Inferior parietal cortex (tissue), 1 donor: ENCODE data around the gene TRMU.

Experiments
- DNase-seq: peaks from one replicate; pipeline ENCODE4 v3.0.0-alpha.2; 2016; ENCODE audit errors: extremely low spot score

Gene TRMU

GRCh38 chr22:46369716-46370583, 34.4 kb downstream of the TRMU start:
- no peak for DNase-seq

- no peak for DNase-seq
Observed at GRCh38 chr22:46370584-46371291, 35.2 kb downstream of the TRMU start.

- no peak for DNase-seq
Observed at GRCh38 chr22:46371623-46372226, 36.2 kb downstream of the TRMU start.

- no peak for DNase-seq
Observed at GRCh38 chr22:46372686-46373085, 37.2 kb downstream of the TRMU start.

- DNase-seq: no peak
Observed at GRCh38 chr22:46373159-46373558, 37.6 kb downstream of the TRMU start.

- no peak for DNase-seq
Observed at GRCh38 chr22:46373921-46374662, 38.6 kb downstream of the TRMU start.

GRCh38 chr22:46374663-46375474, 39.4 kb downstream of the TRMU start:
- no peak for DNase-seq

- no peak for DNase-seq
Observed at GRCh38 chr22:46376111-46376510, 40.6 kb downstream of the TRMU start.

GRCh38 chr22:46376908-46377524, 41.5 kb downstream of the TRMU start:
- DNase-seq: no peak

- DNase-seq: no peak
Observed at GRCh38 chr22:46377525-46378425, 42.3 kb downstream of the TRMU start.

GRCh38 chr22:46378426-46379065, 43.0 kb downstream of the TRMU start:
- no peak for DNase-seq

- DNase-seq: no peak
Observed at GRCh38 chr22:46379066-46379930, 43.8 kb downstream of the TRMU start.

- no peak for DNase-seq
Observed at GRCh38 chr22:46380069-46380468, 44.6 kb downstream of the TRMU start.

- no peak for DNase-seq
Observed at GRCh38 chr22:46380581-46380980, 45.1 kb downstream of the TRMU start.

- DNase-seq: no peak
Observed at GRCh38 chr22:46381142-46381541, 45.6 kb downstream of the TRMU start.

GRCh38 chr22:46381731-46382130, 46.2 kb downstream of the TRMU start:
- DNase-seq: no peak

- no peak for DNase-seq
Observed at GRCh38 chr22:46382524-46382923, 47.0 kb downstream of the TRMU start.

- DNase-seq: no peak
Observed at GRCh38 chr22:46386312-46386711, 50.8 kb downstream of the TRMU start.
